Testis (tissue), 2 donors: ENCODE data around the gene DNAH12.

Experiments
- POLR2A ChIP-seq: fragments of 450-650 bp; IDR thresholded peaks from one replicate; pipeline ENCODE4 v1.6.1; 2017; ENCODE audit warnings: antibody characterized with exemption, mild to moderate bottlenecking, moderate library complexity
- TF ChIP-seq, protein P1 (sequence below), 3 experiments: fragments of 450-650 bp in 2 of 3; fragments of 200-600 bp in 1 of 3; sonication (generic) in 1 of 3; IDR thresholded peaks; one replicate each; pipeline ENCODE4 v1.5.1; 2016 to 2019; ENCODE audit warnings: antibody characterized with exemption in 3 of 3, mild to moderate bottlenecking in 2 of 3, moderate library complexity in 1 of 3

DNA sequence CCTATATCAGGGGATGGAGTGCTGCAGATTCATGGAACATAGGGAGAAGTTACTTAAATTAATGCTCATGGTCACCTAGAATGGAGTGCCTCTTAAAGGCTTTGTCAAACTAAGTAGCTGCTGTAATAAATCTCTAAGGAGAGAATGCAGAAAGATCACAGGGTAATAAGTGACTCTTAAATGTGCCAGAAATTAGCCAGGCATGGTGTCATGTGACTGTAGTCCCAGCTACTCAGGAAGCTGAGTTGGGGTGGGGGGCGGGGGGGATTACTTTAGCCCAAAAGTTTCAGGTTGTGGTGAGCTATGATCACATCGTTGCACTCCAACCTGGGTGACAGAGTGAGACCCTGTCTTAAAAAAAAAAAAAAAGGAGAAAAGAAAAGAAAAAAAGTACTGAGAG is 160.7 kb downstream of the DNAH12 start:
- TF ChIP-seq, protein P1, sequence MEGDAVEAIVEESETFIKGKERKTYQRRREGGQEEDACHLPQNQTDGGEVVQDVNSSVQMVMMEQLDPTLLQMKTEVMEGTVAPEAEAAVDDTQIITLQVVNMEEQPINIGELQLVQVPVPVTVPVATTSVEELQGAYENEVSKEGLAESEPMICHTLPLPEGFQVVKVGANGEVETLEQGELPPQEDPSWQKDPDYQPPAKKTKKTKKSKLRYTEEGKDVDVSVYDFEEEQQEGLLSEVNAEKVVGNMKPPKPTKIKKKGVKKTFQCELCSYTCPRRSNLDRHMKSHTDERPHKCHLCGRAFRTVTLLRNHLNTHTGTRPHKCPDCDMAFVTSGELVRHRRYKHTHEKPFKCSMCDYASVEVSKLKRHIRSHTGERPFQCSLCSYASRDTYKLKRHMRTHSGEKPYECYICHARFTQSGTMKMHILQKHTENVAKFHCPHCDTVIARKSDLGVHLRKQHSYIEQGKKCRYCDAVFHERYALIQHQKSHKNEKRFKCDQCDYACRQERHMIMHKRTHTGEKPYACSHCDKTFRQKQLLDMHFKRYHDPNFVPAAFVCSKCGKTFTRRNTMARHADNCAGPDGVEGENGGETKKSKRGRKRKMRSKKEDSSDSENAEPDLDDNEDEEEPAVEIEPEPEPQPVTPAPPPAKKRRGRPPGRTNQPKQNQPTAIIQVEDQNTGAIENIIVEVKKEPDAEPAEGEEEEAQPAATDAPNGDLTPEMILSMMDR (IDR thresholded peaks at IDR 0.05): no peak
- TF ChIP-seq POLR2A: no peak
